Neural progenitor cell (in vitro differentiated cells): ENCODE measurements around the gene ACBD3.

Source experiments
- EZH2 ChIP-seq: fragments of 200-600 bp; sonication (generic); IDR thresholded peaks from 2 replicates; pipeline ENCODE4 v1.6.1; 2017; ENCODE audit warnings: antibody characterized with exemption, mild to moderate bottlenecking, moderate library complexity
- TF ChIP-seq, protein P1 (sequence below): fragments of 200-600 bp; sonication (generic); IDR thresholded peaks from 2 replicates; pipeline ENCODE4 v1.5.1; 2017; ENCODE audit warnings: antibody characterized with exemption, mild to moderate bottlenecking

GRCh38 chr1:226129230-226129629 is 57.3 kb downstream of the ACBD3 start:
- TF ChIP-seq, protein P1, sequence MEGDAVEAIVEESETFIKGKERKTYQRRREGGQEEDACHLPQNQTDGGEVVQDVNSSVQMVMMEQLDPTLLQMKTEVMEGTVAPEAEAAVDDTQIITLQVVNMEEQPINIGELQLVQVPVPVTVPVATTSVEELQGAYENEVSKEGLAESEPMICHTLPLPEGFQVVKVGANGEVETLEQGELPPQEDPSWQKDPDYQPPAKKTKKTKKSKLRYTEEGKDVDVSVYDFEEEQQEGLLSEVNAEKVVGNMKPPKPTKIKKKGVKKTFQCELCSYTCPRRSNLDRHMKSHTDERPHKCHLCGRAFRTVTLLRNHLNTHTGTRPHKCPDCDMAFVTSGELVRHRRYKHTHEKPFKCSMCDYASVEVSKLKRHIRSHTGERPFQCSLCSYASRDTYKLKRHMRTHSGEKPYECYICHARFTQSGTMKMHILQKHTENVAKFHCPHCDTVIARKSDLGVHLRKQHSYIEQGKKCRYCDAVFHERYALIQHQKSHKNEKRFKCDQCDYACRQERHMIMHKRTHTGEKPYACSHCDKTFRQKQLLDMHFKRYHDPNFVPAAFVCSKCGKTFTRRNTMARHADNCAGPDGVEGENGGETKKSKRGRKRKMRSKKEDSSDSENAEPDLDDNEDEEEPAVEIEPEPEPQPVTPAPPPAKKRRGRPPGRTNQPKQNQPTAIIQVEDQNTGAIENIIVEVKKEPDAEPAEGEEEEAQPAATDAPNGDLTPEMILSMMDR, result no peak
- no peak for TF ChIP-seq EZH2
